RWPE2 (cell line): ENCODE results near the gene PAFAH2.

ENCODE experiments used
- ATAC-seq: fragments of 200-7000 bp; cut with Tn5 transposase; 3 replicates; pipeline ENCODE4 v1.9.1; 2021; ENCODE audit warnings: low read depth
- DNase-seq: peaks from one replicate; pipeline ENCODE4 v3.0.0-alpha.2; 2020; ENCODE audit warnings: low spot score
- H3K27ac ChIP-seq: fragments of 450-650 bp; 2 replicates; pipeline ENCODE4 v1.5.1; 2017; ENCODE audit warnings: mild to moderate bottlenecking; ENCODE audit not compliant: poor library complexity, severe bottlenecking
- H3K27me3 ChIP-seq: fragments of 250-450 bp; sonication (Bioruptor Pico); 2 replicates; pipeline ENCODE4 v1.5.1; 2021; ENCODE audit warnings: mild to moderate bottlenecking, moderate library complexity; ENCODE audit not compliant: insufficient read depth, poor library complexity, severe bottlenecking
- H3K36me3 ChIP-seq: fragments of 250-450 bp; sonication (Bioruptor Pico); 2 replicates; pipeline ENCODE4 v1.5.1; 2020; ENCODE audit warnings: low read depth, mild to moderate bottlenecking, moderate library complexity
- H3K4me1 ChIP-seq: fragments of 250-450 bp; sonication (Bioruptor Pico); 2 replicates; pipeline ENCODE4 v1.5.1; 2021; ENCODE audit warnings: mild to moderate bottlenecking, moderate library complexity; ENCODE audit not compliant: insufficient read depth, poor library complexity, severe bottlenecking
- H3K4me3 ChIP-seq: fragments of 250-450 bp; sonication (Bioruptor Pico); 2 replicates; pipeline ENCODE4 v1.5.1; 2021; ENCODE audit warnings: mild to moderate bottlenecking, moderate library complexity; ENCODE audit not compliant: severe bottlenecking
- H3K9me3 ChIP-seq: fragments of 250-450 bp; sonication (Bioruptor Pico); 2 replicates; pipeline ENCODE4 v1.5.1; 2021; ENCODE audit warnings: mild to moderate bottlenecking, moderate library complexity; ENCODE audit not compliant: severe bottlenecking
- CTCF ChIP-seq: fragments of 450-650 bp; IDR thresholded peaks from one replicate; pipeline ENCODE4 v1.5.1; 2017; ENCODE audit warnings: mild to moderate bottlenecking, moderate library complexity; ENCODE audit not compliant: poor library complexity, severe bottlenecking

The PAFAH2 gene

GRCh38 chr1:26019641-26020315, 21.9 kb upstream of the PAFAH2 start:
- ATAC-seq, result peak; percentile 28; the same call in 1 of the 3 replicates
- Histone ChIP-seq H3K4me1 (peaks cover 5% of the 10 kb centered on the region), H3K4me3 (no peak overlapping the region)

GRCh38 chr1:26017606-26018005, 19.7 kb upstream of the PAFAH2 start:
- H3K27ac ChIP-seq, result no peak overlapping the region
- no peak for DNase-seq

More at GRCh38 chr1:26019641-26020315, 21.9 kb upstream of the PAFAH2 start:
- Histone ChIP-seq H3K27ac (no peak overlapping the region), H3K36me3 (no peaks in the 10 kb centered on the region), H3K9me3 (no peaks in the 10 kb centered on the region), H3K27me3 (no peaks in the 10 kb centered on the region)
- no peak for DNase-seq
- no peak for TF ChIP-seq CTCF

GRCh38 chr1:26016953-26017545, 19.2 kb upstream of the PAFAH2 start:
- Histone ChIP-seq H3K36me3 (no peaks in the 10 kb centered on the region), H3K9me3 (no peaks in the 10 kb centered on the region), H3K4me3 (no peak overlapping the region), H3K4me1 (peaks cover 5% of the 10 kb centered on the region), H3K27me3 (no peaks in the 10 kb centered on the region), H3K27ac (no peak overlapping the region)
- no peak for TF ChIP-seq CTCF
- no peak for DNase-seq
- ATAC-seq, result no peak

More at GRCh38 chr1:26017606-26018005, 19.7 kb upstream of the PAFAH2 start:
- Histone ChIP-seq H3K36me3 (no peaks in the 10 kb centered on the region), H3K4me3 (no peak overlapping the region), H3K9me3 (no peaks in the 10 kb centered on the region), H3K27me3 (no peaks in the 10 kb centered on the region), H3K4me1 (peaks cover 5% of the 10 kb centered on the region)
- ATAC-seq, result no peak
- no peak for TF ChIP-seq CTCF

- peaks cover 5% of the 10 kb centered on the region for H3K4me1 ChIP-seq
- no peak overlapping the region for H3K27ac ChIP-seq
- no peak overlapping the region for H3K4me3 ChIP-seq
- TF ChIP-seq CTCF, result no peak
- H3K9me3 ChIP-seq, result no peaks in the 10 kb centered on the region
- DNase-seq, result no peak
- H3K27me3 ChIP-seq, result no peaks in the 10 kb centered on the region
- H3K36me3 ChIP-seq, result no peaks in the 10 kb centered on the region
- ATAC-seq, result no peak
These were observed 18.5 kb upstream of the PAFAH2 start for GRCh38 chr1:26016258-26016952.
